Breast epithelium (tissue), 4 donors: Measurements from ENCODE around the gene KIF15. TPM values are rescaled to one million over a fixed set of nuclear protein-coding genes. Genes with fewer than 3 reads are reported as not detected.

Experiments used
- DNase-seq, 2 donors: peaks; one replicate each; pipeline ENCODE4 v3.0.0-alpha.2; 2019; ENCODE audit warnings: low spot score in 2 of 2
- H3K27ac ChIP-seq, 2 donors: fragments of 200-600 bp; sonication (generic) in 1 of 2; one replicate each; pipeline ENCODE4 v1.5.1; 2016 to 2019; ENCODE audit warnings: mild to moderate bottlenecking in 1 of 2
- H3K27me3 ChIP-seq, 2 donors: fragments of 200-600 bp; sonication (generic) in 1 of 2; one replicate each; pipeline versions ENCODE4 v1.5.1 to v1.6.0; 2017 to 2019; ENCODE audit warnings: control low read depth in 1 of 2, mild to moderate bottlenecking in 1 of 2
- H3K36me3 ChIP-seq: fragments of 200-600 bp; one replicate; pipeline ENCODE4 v1.5.1; 2019
- H3K4me1 ChIP-seq, 2 donors: fragments of 200-600 bp; sonication (generic); one replicate each; pipeline ENCODE4 v1.5.1; 2016 to 2019; ENCODE audit warnings: control low read depth in 1 of 2
- H3K4me3 ChIP-seq, 3 donors: fragments of 200-600 bp; sonication (generic); 1 replicate in 2 of 3; 2 replicates in 1 of 3; pipeline ENCODE4 v1.5.1; 2016 to 2019; ENCODE audit warnings: mild to moderate bottlenecking in 3 of 3, moderate library complexity in 2 of 3
- H3K9me3 ChIP-seq, 2 donors: fragments of 200-600 bp; sonication (generic) in 1 of 2; one replicate each; pipeline ENCODE4 v1.5.1; 2016 to 2019; ENCODE audit warnings: control low read depth in 1 of 2
- POLR2A ChIP-seq: fragments of 450-650 bp; IDR thresholded peaks from one replicate; pipeline ENCODE4 v1.6.1; 2016; ENCODE audit warnings: antibody characterized with exemption, mild to moderate bottlenecking, moderate library complexity
- POLR2AphosphoS5 ChIP-seq, 3 donors: sonication (generic); formaldehyde crosslinking; IDR thresholded peaks; one replicate each; pipeline ENCODE4 v1.6.1; 2017; ENCODE audit warnings: antibody characterized with exemption in 3 of 3
- intact Hi-C: fragments of 100-400 bp; cut with DNase I; formaldehyde crosslinking; loops from one replicate; pipeline ENCODE4 v1.15.1; 2023; ENCODE audit warnings: low total_unique reads
- total RNA-seq, 3 donors: library from RNA; depleted of rRNA; stranded (reverse); fragments of >200 nt; gene quantifications; one replicate each; pipeline ENCODE4 v1.1.0, GENCODE V29; 2016
- TF ChIP-seq, protein P1 (sequence below), 3 donors: fragments of 450-650 bp; IDR thresholded peaks; one replicate each; pipeline ENCODE4 v1.5.1; 2016 to 2017; ENCODE audit warnings: antibody characterized with exemption in 3 of 3, mild to moderate bottlenecking in 3 of 3, moderate library complexity in 3 of 3

KIF15 gene
- total RNA-seq, 3 donors from 2014 or later: 0.66 to 1.1 (median 0.73) TPM

DNA sequence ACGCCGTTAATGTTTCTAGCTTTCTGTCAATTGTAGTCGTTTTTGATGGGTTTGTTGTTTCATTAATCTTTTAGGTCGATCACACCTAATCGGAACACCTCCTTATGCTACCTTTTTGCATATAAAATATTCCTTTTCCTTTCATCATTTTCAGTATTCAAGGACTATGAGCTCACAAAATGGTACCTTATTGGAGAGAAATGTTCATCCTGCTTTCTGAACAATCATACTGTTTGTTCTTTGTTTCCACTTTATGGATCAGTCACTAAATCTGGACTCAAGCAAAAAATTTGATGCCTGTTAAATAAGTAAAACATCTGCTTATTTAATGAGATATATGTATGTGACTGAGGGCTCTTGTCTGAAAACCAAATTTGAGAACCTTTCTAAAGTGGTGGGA is 1.1 kb downstream of the KIF15 start:
- no peak for TF ChIP-seq POLR2A
- TF ChIP-seq, protein P1, sequence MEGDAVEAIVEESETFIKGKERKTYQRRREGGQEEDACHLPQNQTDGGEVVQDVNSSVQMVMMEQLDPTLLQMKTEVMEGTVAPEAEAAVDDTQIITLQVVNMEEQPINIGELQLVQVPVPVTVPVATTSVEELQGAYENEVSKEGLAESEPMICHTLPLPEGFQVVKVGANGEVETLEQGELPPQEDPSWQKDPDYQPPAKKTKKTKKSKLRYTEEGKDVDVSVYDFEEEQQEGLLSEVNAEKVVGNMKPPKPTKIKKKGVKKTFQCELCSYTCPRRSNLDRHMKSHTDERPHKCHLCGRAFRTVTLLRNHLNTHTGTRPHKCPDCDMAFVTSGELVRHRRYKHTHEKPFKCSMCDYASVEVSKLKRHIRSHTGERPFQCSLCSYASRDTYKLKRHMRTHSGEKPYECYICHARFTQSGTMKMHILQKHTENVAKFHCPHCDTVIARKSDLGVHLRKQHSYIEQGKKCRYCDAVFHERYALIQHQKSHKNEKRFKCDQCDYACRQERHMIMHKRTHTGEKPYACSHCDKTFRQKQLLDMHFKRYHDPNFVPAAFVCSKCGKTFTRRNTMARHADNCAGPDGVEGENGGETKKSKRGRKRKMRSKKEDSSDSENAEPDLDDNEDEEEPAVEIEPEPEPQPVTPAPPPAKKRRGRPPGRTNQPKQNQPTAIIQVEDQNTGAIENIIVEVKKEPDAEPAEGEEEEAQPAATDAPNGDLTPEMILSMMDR (IDR thresholded peaks at IDR 0.05): no peak
- no peak for TF ChIP-seq POLR2AphosphoS5 (IDR thresholded peaks at IDR 0.05)
- intact Hi-C loops: no loop called here
- Histone ChIP-seq H3K4me3 (no peak overlapping the region), H3K4me1 (no peaks in the 10 kb centered on the region), H3K36me3 (no peaks in the 10 kb centered on the region), H3K9me3 (peaks cover 0 to 11% of the 10 kb centered on the region in 2 donors), H3K27ac (no peak overlapping the region), H3K27me3 (no peaks in the 10 kb centered on the region)
- no peak for DNase-seq

DNA sequence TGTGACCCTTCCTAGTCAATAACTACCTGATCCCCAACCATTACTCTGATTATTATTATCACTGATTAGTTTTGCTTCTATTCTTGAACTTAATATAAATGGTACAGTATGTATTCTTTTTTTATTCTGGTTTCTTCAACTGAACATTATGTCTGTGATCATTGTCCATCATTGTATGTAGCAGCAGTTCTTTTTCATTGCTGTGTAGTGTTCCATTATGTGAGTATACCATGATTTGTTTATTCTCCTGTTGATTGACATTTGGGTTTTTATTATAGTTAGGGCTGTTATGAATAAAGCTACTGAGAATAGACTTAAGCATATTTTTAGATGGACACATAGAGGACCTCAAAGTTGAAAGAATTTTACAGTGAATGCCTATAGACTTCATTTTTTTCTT is 2.7 kb downstream of the KIF15 start:
- no peak overlapping the region for H3K27ac ChIP-seq
- intact Hi-C loops: no loop called here
- H3K27me3 ChIP-seq: no peaks in the 10 kb centered on the region
- H3K4me1 ChIP-seq: no peaks in the 10 kb centered on the region
- H3K9me3 ChIP-seq: peaks cover 0 to 5% of the 10 kb centered on the region in 2 donors
- no peaks in the 10 kb centered on the region for H3K36me3 ChIP-seq
- no peak for DNase-seq
- TF ChIP-seq POLR2AphosphoS5 (IDR thresholded peaks at IDR 0.05) (no peak), POLR2A (no peak)
- TF ChIP-seq, protein P1 (IDR thresholded peaks at IDR 0.05): no peak
- H3K4me3 ChIP-seq: no peak overlapping the region

DNA sequence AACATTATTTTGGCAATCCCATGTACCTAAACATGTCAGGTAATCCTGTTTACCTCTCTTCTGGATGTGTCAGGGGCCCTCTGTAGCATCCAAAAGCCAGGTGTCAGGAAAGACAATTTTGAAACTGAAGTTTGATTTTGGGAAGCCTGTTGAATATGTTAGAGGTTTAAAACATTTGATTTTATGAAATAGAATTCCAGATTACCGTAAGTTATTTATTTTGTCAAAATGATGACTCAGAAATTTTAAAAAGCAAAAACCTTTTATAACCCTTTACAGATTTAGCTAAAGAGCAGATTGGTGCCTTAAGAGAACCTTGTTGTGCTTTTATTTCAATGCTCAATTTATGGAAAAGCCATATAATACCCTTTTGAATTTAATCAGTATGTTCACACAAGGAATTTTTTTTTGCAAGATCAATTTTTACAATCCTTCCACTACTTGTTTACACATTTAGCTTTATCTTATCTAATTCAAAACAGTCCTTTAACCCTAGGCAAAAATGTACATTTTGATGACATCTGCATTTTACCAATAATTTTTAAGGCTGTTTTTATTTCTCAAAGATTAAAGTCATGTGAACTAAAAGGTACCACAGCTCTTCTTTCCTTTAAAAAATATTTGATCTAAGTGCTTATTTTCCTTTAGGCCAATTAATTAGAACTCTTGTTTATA is 10.0 kb downstream of the KIF15 start:
- Histone ChIP-seq H3K4me1 (no peaks in the 10 kb centered on the region), H3K9me3 (peaks cover 3 to 38% of the 10 kb centered on the region in 2 donors), H3K27ac (no peak overlapping the region), H3K27me3 (no peaks in the 10 kb centered on the region), H3K4me3 (no peak overlapping the region), H3K36me3 (no peaks in the 10 kb centered on the region)
- no peak for DNase-seq
- TF ChIP-seq POLR2A: no peak
- TF ChIP-seq POLR2AphosphoS5 (IDR thresholded peaks at IDR 0.05): no peak
- TF ChIP-seq, protein P1 (IDR thresholded peaks at IDR 0.05): no peak
- intact Hi-C loops: no loop called here

DNA sequence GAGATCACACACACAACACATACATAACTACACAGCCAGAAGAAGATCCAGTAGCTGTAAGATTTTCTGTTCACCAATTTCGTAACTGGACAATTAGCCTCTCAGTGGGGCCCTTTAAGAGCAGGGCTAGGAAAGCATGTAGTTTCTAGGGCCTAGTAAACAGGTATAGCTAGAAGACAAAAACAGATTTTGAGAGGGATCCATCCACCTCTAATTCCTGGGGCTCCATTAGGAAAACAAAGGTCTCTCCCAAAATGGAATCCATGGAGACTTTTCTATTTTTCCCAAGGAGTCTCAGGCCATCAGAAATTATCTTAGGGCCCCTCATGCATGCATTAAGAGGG is 10.5 kb downstream of the KIF15 start:
- Histone ChIP-seq H3K4me3 (no peak overlapping the region), H3K36me3 (no peaks in the 10 kb centered on the region), H3K9me3 (peaks cover 3 to 38% of the 10 kb centered on the region in 2 donors), H3K27me3 (no peaks in the 10 kb centered on the region), H3K4me1 (no peaks in the 10 kb centered on the region), H3K27ac (no peak overlapping the region)
- no peak for DNase-seq
- TF ChIP-seq POLR2A (no peak), POLR2AphosphoS5 (IDR thresholded peaks at IDR 0.05) (no peak)
- TF ChIP-seq, protein P1 (IDR thresholded peaks at IDR 0.05): no peak
- intact Hi-C loops: no loop called here

DNA sequence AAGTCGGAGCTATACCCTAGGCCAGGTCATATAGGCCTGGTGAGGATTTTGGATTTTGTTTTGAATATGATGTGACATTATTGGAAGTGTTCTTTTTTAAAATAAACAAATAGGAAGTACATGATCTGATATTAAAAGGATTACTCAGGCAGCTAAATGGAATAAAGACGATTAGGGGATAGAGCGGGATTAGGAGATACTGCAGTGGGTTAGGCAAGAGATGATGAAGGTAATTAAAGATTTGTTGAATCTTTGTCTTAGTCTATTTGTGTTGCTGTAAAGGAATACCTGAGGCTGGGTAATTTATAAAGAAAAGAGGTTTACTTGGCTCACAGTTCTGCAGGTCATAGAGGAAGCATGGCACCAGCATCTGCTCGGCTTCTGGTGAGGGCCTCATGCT is 21.3 kb downstream of the KIF15 start:
- H3K4me1 ChIP-seq: no peaks in the 10 kb centered on the region
- H3K36me3 ChIP-seq: no peaks in the 10 kb centered on the region
- intact Hi-C loops: no loop called here
- no peak for DNase-seq
- no peaks in the 10 kb centered on the region for H3K9me3 ChIP-seq
- TF ChIP-seq POLR2A (no peak), POLR2AphosphoS5 (IDR thresholded peaks at IDR 0.05) (no peak)
- TF ChIP-seq, protein P1 (IDR thresholded peaks at IDR 0.05): no peak
- no peaks in the 10 kb centered on the region for H3K27me3 ChIP-seq
- no peak overlapping the region for H3K4me3 ChIP-seq
- H3K27ac ChIP-seq: no peak overlapping the region
